Activated effector memory CD4-positive, alpha-beta T cell treated with anti-CD3 and anti-CD28 coated beads, Interleukin-2, amount 50 U/mL, for 16 hours (primary cell): Measurements from ENCODE around the gene REEP3.
"Not testable (repeated sequence)": the region's sequence is repeated elsewhere in the genome, so short reads cannot be mapped to it uniquely, and the experiment has no call there.

Experiments
- DNase-seq: peaks from one replicate; pipeline ENCODE4 v3.0.0-alpha.2; 2020

The REEP3 gene

GRCh38 chr10:63553473-63553872 lies 32.3 kb downstream of the REEP3 start:
- no peak for DNase-seq

- DNase-seq, result no peak
Observed at GRCh38 chr10:63554657-63555056, 33.5 kb downstream of the REEP3 start.

- no peak for DNase-seq
Observed at GRCh38 chr10:63555330-63555729, 34.1 kb downstream of the REEP3 start.

GRCh38 chr10:63558132-63558784 lies 37.1 kb downstream of the REEP3 start:
- no peak for DNase-seq

GRCh38 chr10:63561341-63561740 lies 40.1 kb downstream of the REEP3 start:
- no peak for DNase-seq

- DNase-seq, result no peak
Observed at GRCh38 chr10:63562391-63562790, 41.2 kb downstream of the REEP3 start.

- no peak for DNase-seq
Observed at GRCh38 chr10:63562857-63563256, 41.7 kb downstream of the REEP3 start.

- DNase-seq, result no peak
Observed at GRCh38 chr10:63563623-63564022, 42.4 kb downstream of the REEP3 start.

GRCh38 chr10:63564731-63565130 lies 43.5 kb downstream of the REEP3 start:
- DNase-seq, result not testable (repeated sequence)

- no peak for DNase-seq
Observed at GRCh38 chr10:63573068-63573697, 52.0 kb downstream of the REEP3 start.

- no peak for DNase-seq
Observed at GRCh38 chr10:63574011-63574410, 52.8 kb downstream of the REEP3 start.

GRCh38 chr10:63576501-63576900 lies 55.3 kb downstream of the REEP3 start:
- DNase-seq, result no peak

GRCh38 chr10:63578501-63578900 lies 57.3 kb downstream of the REEP3 start:
- DNase-seq, result no peak

GRCh38 chr10:63579371-63580014 lies 58.3 kb downstream of the REEP3 start:
- no peak for DNase-seq

- no peak for DNase-seq
Observed at GRCh38 chr10:63582690-63583089, 61.5 kb downstream of the REEP3 start.

- no peak for DNase-seq
Observed at GRCh38 chr10:63583397-63583796, 62.2 kb downstream of the REEP3 start.

GRCh38 chr10:63583909-63584724 lies 62.9 kb downstream of the REEP3 start:
- no peak for DNase-seq

- DNase-seq, result no peak
Observed at GRCh38 chr10:63584725-63585035, 63.5 kb downstream of the REEP3 start.

GRCh38 chr10:63585041-63585440 lies 63.8 kb downstream of the REEP3 start:
- no peak for DNase-seq

- no peak for DNase-seq
Observed at GRCh38 chr10:63586043-63586442, 64.8 kb downstream of the REEP3 start.

- no peak for DNase-seq
Observed at GRCh38 chr10:63587191-63587590, 66.0 kb downstream of the REEP3 start.

GRCh38 chr10:63588436-63589167 lies 67.4 kb downstream of the REEP3 start:
- no peak for DNase-seq
